NAMALWA (cell line): ENCODE data around the gene GNLY.

Source experiments
- DNase-seq: peaks from one replicate; pipeline ENCODE4 v3.0.0-alpha.2; 2015; ENCODE audit warnings: low spot score

Gene GNLY

DNA sequence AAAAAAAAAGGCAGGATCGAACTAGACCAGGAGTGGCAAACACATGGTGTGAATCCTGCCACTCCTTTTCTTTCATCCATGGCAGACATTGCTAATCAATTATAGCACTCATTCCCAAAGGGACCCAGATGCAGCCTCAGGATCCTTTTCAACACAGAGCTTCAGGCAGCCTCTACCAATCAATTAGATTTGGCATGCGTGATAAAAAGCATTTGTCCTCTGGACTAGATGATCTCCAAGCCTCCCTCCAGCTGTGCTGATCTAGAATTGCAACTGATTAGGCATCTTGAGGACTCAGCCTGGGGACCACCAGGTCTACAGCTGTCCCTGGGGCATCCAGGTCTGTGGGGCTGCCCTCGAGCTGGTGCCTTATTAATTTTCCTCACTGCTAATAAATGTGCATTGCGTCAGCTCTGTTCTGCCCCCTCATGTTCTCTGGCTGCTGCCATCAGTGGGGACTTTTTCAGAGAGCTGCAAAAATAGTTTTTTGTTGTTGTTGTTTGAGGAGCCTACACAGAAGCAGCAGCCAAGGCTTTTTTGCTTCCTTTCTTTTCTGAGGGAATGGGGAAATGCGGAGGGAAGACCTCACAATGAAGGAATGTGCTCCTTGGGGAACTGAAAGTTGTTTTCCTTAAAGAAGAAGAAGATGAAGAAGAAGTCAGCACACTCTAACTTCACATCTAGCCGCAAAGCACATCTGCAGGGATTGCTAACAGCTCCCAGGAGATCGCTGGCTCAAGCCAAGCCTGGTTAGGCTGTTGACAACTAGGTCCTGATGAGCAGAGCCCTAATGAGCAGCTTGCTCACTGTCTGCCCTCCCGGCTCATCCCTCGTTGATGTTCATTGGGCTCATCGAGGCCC lies 50.8 kb downstream of the GNLY start:
- DNase-seq = peak; percentile 26

DNA sequence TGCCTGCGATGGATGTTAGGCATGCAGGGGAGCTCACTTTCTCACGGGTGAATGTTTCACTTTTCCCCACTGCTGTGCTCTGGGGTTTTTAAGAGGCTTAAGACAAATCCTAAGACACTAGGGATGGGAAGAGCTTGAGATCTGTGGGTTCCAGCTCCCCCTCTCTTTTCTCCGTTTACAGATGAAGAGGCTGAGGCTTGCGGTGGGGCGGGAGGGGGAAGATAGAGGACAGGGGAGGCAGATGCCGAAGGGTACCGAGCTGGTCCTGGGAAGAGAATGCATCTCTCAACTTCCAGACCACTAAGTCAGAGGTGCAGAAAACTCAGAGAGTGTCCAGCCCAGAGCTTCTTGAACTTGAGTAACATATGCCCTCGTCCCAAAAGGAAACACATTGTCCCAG lies 51.5 kb downstream of the GNLY start:
- no peak for DNase-seq

DNA sequence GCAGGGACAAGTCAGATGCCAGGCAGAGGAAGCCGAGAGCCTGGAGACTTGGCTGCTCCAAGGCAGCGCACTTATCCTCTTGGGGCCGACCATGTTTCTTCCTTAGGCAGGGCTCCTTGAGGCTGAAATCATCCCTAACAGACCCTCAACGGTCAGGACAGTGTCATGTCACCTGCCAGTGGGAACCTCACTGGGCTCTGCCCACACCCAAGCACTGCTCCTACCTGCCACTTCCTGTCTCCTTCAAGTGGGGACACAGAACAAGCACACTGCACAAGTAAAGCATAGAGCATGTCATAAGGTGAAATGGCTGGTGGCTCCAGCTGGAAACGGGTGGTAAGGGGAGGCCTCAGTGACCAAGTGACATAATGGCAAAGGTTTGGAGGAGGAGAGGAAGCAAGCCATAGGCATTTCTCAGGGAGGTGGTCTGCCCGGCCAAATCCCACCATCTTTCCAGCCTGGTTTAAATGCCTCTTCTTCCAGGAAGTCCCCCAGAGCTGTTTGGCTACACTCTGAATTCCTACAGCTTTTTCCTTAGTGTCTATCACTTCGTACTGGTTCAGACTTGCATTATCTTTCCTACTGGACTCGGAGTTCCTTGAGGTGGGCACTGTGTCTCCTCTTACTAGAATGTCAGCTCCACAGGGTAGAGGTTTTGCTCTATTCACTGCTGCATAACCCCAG lies 52.3 kb downstream of the GNLY start:
- DNase-seq = no peak

DNA sequence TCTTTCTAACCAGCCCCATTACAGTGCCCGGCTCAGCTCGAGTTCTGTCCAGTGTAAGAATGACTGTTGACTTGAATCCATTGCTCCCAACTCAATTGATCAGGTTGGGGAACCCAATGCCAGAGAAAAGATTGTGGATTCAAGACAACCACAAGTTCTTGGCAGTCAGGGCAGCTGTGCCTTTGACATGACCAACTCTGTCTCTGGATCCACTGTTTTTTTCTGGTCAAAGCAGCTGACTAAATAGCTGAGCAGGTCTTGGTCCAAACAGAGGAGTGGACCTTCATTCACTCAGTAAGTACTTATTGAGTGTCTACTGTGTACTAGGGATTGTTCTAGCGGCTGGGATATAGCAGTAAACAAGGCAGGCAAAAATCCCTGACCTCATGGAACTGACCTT lies 53.3 kb downstream of the GNLY start:
- no peak for DNase-seq

DNA sequence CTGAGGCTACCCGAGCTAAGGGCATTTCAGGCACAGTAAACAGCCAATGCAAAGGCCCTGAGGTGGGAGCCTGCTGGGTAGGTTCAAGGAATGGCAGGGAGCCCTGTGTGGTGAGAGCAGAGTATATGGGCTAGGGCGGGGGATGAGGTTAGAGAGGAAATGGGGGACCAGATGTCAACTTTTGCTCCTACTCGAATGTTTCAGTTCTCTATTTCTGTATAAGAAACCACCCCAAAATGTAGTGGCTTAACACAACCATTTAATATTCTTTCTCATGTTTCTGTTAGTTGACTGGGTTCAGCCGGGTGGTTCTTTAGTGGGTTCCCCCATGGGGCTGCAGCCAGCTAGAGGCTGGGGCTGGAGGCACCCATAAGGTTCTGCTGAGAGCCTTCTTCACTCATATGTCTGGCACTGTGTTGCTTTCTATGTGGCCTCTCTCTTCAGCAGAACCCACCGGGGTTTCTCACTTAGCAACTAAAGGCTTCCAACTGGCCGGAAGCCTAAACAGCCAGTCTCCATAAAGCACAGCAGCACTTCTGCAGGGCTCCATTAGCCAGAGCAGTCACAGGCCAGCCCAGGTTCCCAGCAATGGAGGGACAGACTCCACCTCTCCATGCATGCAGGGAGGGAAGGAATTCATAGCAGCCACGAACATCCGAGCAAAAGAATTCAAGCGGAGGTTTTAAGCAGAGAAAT lies 54.0 kb downstream of the GNLY start:
- DNase-seq = peak; percentile 54
